GOT3 (cell line): ENCODE measurements around the gene MAPK1.
"Not testable (repeated sequence)": the region's sequence is repeated elsewhere in the genome, so short reads cannot be mapped to it uniquely, and the experiment has no call there.

ENCODE experiments used
- DNase-seq: peaks from one replicate; lab custom pipeline; 2025; ENCODE audit warnings: mixed read lengths; lab: John Stamatoyannopoulos, UW

MAPK1 gene

DNA sequence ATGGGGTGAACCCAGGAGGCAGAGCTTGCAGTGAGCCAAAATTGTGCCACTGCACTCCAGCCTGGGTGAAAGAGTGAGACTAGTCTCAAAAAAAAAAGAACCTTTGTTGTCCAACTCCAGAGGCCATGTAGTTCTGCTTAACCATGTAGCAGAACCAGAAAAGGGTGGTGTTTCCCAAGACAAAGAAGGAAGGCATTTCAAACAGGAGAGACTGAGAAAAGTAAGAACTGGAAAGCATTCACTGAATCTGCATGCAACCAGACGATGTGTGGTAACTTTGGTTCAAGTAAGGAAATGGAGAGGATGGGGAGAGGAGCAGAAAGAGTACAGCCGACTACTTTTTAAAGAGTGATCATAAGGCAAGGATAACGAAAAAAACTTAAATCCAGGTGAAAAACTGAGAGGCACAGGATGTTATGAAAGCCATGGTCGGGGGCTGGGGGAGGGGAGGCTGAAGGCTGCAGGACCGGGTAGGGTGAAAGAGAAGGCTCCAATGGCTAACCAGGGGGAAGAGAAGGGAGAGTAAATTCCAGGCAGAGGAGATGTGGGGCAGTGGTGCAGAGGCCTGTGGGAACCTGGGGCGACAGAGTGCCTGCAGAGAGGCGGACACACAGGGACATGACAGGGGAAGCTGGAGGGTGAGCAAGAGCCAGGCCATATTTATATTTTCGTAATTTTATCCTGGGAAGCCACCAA, 48.8 kb downstream of the MAPK1 start:
- no peak for DNase-seq

DNA sequence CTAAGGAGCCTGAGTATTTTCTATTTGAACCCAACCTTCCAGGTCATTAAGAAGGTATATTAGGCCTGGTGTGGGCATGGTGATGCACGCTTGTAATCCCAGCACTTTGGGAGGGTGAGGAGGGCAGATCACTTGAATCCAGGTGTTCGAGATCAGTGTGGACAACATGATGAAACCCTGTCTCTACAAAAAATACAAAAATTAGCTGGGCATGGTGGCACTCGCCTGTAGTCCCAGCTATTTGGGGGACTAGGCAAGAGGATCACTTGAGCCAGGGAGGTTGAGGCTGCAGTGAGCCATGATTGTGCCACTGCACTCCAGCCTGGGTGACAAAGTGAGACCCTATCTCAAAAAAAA, 50.0 kb downstream of the MAPK1 start:
- DNase-seq: not testable (repeated sequence)

DNA sequence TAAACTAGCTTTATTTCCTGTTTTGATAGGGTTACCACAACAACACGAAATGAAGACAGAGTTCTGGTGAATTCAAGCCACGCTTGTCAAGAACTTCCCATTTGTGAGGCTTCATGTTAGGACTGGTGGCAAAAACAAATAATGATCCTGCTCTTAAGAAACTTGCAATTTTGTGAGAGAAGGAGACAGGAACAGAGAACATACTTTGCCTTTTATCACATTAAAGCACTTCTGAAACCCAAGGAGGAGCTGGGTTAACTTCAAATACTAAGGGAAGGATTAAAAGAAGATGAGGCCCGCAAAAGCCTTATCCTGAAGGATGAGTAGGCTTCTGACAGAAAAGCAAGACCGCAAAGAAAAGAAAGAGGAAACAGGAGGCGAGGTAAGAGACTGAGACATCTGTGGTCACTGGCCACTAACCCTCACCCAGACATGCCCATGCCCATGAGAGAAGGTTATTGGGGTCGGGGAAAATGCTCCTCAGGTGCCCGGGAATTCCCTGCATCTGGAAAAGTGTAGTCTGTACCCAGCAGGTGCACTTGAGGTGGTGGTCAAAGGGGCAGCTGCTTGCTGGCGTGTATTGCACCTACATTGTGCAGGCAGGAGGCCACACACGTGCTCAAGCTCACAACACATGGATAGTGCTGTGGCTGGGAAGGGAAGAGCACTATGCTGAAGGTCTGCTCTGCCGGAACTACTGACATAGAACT, 50.5 kb downstream of the MAPK1 start:
- DNase-seq: no peak

DNA sequence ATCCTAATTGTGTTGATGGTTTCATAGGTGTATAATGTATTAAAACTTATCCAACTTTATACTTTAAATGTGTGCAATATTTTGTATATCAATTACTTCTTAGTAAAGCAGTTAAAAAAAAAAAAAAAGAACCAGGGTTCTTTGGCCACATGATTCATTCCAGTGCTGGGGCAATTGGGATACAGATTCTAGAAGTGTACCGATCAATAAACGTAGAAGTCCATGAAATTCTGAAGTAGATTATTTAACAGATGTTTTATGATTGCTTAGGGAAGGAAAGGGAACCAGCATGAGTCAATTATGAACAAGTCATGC, 51.0 kb downstream of the MAPK1 start:
- DNase-seq: no peak

DNA sequence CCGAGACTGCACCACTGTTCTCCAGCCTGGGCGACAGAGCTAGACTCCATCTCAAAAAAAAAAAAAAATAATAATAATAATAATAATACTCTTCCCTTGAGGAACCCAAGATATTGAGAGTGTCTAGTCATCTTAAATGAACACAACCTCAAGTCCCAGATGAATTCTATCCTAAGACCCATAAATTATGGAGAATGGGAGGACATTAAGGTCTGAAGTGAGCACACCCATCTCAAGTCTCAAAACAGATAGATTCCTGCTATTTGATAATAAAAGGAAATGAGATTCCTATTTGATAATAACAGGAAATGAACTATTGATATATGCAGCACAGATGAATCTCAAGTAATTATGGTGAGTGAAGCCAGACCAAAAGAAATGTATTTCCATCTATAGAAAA, 51.5 kb downstream of the MAPK1 start:
- no peak for DNase-seq

DNA sequence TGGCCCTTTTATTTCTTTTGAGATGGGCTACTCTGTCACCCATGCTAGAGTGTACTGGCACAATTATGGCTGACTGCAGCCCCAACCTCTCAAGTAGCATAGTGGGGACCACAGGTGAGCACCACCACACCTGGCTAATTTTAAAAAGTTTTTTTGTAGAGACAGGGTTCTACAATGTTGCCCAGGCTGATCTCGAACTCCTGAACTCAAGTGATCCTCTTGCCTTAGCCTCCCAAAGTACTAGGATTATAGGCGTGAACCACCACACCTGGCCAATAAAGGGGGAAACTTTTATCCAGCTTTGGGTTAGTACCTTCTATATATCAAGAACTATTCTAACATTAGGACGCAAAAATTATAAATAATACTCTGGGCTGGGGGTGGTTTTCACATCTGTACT, 52.1 kb downstream of the MAPK1 start:
- no peak for DNase-seq

DNA sequence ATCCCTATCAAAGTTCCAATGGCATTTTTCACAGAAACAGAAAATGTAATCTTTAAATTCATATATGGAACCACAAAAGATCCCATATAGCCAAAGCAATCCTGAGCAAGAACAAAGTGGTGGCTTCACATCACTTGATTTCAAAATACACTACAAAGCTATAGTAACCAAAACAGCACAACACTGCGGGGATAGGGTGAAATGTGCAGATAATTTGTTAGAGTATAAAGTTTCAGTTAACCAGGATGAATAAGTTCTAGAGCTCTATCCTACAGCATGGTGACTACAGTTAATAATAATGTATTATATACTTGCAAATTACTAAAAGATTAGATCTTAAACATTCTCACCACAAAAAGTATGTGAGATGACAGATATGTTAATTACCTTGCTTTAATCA, 55.5 kb downstream of the MAPK1 start:
- no peak for DNase-seq

DNA sequence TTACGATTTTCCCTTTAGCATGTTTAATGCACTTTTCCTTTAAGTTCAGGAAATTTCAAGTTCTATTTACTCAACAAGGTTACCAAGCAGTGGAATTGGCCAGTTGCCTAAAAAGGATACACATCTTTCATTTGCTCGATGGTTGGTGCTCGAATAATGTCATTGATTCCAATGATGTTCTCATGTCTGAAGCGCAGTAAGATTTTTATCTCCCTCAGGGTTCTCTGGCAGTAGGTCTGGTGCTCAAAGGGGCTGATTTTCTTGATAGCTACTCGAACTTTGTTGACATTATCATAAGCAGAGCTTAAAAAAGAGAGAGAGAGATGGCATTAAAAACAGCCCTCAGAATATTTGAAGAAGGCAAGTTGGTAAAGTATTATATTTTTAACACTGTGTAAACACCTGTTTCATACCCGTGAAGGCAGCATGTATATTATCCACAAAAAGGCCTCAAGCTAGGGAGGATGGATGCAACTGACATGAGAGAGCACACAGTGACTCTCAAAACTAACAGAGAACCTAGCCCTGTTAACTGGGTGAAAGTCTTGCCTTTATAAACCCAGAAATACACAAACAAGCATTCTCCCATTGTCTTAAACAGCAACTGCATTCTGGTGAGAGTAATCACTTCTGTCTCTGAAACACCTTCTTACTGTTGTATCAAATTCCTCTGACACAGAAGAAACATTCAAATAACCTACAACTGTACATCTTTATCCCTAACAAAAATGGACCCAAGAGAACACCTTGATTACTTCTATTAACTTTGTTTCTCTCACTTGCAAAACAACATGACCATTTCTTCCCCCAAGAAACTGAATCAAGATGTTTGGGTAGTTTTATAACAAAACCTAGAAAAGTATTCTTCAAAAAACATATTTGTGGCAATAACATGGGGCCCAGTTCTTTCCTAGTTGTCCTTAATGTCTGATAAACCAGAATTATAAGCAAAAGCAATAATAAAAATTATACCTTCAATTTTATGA, 59.6 kb downstream of the MAPK1 start:
- no peak for DNase-seq

DNA sequence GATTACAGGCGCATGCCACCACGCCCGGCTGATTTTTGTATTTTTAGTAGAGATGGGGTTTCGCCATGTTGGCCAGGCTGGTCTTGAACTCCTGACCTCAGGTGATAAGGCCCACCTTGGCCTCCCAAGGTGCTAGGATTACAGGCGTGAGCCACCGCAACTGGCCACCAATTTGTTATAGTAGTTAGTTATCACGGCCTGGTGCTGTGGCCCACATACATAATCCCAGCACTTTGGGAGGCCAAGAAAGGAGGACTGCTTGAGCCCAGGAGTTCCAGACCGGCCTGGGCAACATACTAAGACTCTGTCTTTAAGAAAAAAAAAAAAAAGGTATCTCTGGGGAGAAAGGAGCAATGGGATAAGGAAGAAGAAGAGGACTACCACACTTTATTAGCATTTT, 62.1 kb downstream of the MAPK1 start:
- DNase-seq: not testable (repeated sequence)

DNA sequence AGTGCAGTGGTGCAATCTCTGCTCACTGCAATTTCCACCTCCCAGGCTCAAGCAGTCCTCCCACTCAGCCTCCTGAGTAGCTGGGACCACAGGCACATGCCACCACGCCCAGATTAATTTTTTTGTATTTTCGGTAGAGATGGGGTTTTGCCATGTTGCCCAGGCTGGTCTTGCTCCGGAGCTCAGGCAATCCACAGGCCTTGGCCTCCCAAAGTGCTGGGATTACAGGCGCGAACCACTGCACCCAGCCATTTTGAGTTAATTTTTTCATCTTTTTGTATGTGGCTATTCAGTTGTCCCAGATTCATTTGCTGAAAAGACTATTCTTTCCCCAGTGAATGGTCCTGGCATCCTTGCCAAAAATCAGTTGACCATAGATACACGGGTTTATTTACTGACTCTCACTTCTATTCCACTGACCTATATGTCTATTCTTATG, 63.6 kb downstream of the MAPK1 start:
- DNase-seq: no peak

DNA sequence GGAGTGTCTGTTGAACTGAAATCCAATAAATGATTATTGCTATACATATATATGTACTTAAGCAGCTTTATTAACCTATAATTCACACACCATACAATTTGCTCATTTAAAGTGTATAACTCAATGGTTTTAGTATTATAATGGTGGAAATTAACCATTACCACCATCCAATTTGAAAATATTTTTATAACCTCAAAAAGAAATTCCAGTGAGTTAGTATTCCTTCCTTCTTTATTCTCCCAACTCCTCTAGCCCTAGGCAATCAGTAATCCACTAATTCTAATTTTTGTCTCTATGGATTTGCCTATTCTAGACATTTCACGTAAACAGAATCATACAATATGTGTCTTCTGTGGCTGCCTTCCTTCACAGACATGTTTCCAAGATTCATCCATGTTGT, 64.8 kb downstream of the MAPK1 start:
- no peak for DNase-seq

DNA sequence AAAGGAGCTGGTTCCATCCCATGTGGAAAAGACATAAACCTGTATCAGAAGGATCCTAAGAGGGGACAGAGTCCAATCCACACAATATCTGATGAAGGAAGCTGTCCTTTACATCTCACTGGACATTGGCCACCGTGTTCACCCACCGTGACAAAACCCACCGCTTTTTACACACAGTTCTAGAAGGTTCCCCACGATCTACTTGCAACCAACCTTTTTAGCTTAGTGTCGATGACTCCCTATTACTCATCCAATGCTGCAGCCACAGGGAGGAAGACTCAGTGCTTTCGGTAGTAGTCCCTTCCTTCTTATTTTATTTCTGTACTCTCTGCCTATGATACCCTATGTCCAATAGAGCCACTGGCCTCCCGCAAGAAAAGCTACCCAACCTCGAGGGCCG, 65.4 kb downstream of the MAPK1 start:
- DNase-seq: no peak

DNA sequence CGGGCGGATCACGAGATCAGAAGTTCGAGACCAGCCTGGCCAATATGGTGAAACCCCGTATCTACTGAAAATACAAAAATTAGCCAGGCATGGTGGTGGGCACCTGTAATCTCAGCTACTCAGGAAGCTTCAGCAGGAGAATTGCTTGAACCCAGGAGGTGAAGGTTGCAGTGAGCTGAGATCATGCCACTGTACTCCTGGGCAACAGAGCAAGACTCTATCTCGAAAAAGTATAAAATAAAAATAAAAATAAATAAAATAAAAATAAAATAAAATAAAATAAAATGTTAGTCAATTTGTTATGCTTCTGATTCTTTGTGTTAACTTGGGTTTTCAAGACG, 66.2 kb downstream of the MAPK1 start:
- DNase-seq: not testable (repeated sequence)

DNA sequence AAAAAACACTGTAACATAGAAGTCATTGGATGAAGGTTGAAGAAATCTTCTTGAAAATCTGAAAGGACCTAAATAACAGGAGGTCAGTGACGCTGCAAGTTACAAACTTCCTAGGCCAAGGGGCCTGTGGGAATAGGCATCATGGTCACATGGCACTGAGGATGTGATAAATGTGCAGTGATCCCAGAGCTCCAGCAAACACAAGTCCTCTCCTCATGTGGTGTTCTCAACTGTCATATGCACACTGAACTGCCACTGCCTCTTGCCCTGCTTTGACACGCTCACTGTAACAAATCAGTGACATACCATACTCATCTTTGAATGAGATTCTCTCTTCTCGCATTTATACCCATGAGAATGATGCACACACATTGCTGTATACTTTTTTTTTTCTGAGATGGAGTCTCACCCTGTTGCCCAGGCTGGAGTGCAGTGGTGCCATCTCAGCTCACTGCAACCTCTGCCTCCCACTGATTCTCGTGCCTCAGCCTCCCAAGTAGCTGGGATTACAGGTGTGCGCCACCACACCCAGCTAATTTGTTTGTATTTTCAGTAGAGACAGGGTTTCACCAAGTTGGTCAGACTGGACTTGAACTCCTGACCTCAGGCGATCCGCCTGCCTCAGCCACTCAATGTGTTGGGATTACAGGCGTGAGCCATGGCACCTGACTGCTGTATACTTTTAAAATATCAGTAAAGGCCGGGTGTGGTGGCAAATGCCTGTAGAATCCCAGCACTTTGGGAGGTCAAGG, 66.7 kb downstream of the MAPK1 start:
- no peak for DNase-seq

DNA sequence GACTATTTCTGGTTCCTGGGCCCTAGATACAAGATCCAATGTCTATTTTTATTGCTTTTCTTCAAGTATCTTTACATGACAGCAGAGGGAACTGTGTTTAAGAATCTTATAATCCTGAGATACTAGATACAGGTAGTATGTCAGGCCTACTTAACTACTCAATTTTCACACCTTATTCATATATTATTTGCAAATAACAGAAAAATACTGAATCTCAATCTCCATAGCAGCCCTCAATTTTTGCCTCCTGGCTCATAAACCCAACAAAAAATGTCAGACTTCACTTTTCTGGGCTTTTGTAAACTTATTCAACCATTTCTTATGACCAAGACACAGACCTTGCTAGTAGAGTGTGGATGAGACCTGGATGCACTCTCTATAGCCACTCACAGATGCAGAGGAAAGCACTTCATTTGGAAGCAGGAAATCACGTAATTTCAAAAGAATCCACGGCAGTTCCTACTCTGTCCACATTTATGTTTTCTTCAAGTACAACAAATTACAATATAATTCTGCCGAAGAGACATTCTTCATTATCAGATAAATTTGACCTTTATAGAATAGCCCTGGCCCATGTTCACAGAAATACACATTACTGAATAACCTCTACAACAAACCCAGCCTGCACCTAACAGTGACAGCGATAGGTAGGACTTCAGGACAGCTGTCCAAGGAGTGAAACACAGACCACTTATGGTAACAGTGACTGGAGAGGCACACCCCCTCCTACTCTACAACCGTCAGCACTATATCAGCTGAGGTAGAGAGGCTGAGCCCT, 69.8 kb downstream of the MAPK1 start:
- no peak for DNase-seq

DNA sequence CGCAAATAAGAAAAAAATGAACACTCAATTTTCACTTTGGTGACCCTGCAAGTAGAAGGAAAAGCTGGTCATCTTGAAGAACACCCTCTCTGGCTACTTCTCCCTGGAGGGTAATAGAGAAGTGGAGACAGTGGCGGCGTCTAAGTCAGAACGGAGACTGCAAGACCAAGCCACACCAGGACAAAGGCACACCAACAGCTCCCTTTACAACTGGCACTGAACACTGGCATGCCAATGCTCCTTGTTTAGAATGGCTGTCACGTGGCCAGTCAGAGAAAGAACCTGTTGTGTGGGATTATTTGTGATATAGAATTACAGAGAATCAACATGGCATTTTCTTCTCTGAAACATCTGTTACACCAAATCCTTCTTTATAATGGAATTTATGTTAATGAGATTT, 70.6 kb downstream of the MAPK1 start:
- no peak for DNase-seq

DNA sequence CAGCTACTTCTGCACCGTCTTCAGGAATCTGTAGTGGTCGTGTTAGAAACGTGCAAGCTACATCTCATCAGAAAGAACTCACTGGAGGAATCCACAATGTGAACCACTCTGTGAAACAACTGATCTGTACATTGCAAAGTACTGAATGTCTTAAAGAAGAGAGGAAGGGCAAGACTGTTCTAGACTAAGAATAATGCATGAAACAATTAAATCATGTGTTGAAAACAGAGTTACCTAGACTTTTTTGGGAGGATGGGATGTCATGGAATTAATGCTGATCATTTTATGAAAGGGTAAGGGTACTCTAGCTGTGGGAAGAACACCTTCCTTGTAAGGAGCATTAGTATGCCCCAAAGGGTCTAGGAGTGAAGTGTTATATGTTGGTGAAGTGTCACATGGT, 71.2 kb downstream of the MAPK1 start:
- no peak for DNase-seq

DNA sequence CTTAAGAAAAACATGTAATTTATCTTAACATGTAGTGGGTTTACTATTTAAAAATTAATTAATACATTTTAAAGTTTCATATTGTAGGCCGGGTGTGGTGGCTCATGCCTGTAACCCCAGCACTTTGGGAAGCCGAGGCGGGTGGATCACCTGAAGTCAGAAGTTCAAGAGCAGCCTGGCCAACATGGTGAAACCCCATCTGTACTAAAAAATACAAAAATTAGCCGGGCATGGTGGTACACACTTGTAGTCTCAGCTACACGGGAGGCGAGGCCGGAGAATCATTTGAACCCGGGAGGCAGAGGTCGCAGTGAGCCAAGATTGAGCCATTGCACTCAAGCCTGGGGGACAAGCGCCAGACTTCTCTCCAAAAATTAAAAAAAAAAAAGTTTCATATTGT, 73.7 kb downstream of the MAPK1 start:
- DNase-seq: not testable (repeated sequence)

DNA sequence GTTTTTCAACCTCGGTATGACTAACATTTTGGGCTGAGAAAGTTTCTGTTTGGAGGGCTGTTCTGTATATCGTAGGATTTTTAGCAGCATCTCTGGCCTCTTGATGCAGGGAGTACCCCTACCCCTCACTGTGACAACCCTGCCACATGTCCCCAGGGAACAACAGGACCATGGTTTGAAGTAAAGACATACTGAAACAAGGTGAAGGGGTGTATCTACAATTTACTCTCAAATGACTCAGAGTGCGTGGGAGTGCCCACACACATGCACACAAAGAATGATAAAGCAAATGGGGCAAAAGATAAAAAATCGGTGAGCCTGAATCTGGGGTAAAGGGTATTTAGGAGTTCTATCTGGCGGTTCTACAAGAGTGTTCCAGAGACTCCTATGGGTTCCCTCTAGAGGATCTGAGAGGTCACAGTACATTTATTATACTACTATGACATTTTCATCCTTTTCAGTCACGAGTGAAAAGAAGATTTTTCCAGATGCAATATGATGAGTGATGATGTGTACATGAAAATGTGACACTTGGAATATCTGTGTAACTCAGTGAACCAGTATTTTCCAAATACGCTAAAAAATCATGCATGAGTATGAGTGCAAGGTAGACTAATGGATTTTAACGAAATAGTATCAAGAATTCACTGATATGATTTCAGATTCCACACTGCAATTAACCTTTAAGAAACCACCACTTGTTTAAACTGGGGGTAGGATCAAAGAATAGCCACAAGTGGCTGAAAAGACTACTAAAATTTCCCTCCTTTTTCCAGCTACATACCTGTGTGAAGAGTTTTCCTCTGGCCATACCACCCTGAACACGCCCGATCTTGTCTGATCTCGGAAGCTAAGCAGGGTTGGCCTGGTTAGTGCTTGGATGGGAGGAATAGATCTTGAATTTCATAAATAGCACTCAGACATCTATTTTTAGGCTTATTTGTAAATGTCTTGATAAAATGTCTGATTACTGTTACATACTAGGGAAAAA, 75.5 kb downstream of the MAPK1 start:
- DNase-seq: no peak
